HG02840 (cell line): ENCODE data around the gene ZNFX1.
A peak's percentile ranks its signal among the peaks of the same experiment; 100 is the strongest.
"Not testable (repeated sequence)": the region's sequence is repeated elsewhere in the genome, so short reads cannot be mapped to it uniquely, and the experiment has no call there.

Source experiments
- ATAC-seq: cut with Tn5 transposase; IDR thresholded peaks from one replicate; pipeline ENCODE4 v1.9.1; 2021; ENCODE audit warnings: mild to moderate bottlenecking, moderate library complexity, moderate number of reproducible peaks; ENCODE audit not compliant: unreplicated experiment, low FRiP score

ZNFX1 gene

DNA sequence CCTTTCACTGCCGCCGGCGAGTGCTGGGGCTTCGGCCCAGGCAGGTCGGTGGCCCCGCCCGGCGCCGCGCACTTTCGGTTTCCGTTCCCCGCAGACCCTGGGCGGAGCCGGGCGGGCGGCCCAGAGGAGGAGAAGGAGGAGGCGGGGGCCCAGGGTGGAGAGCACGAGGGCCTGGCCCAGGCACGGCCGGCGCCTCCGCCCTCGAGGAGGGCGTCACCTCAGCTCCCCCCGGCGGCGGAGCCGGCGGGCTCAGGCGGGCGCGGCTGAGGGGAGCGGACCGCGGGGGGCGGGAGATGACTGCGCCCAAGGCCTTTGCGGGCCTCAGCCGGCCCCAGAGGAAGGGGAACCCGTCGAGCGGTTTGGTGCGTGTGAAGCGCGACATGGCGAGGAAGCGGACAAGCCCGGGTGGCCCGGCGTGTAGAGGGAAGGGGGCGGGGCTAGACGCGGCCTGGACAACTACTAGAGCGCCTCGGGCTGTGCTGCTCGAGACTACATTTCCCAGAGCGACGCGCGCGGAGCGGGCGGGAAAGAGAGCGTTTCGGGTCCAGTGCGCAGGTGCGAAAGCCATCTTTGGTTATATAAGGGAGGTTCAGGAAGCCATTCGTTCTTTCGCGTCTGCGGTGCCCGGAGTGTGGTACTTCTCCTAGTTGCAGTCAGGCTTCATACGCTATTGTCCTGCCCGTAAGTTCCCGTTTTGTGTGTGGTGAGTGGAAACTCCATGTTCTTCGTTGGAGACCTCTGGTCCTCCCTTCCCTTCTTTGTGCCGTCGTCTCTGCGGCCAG is at the start of gene ZNFX1:
Gene ZNFX1 (minus strand): TSS at position 22 of the 782 bp plus-strand sequence. CDS start 2,218 bp downstream, outside the sequence.
- ATAC-seq, result peak; percentile 87

DNA sequence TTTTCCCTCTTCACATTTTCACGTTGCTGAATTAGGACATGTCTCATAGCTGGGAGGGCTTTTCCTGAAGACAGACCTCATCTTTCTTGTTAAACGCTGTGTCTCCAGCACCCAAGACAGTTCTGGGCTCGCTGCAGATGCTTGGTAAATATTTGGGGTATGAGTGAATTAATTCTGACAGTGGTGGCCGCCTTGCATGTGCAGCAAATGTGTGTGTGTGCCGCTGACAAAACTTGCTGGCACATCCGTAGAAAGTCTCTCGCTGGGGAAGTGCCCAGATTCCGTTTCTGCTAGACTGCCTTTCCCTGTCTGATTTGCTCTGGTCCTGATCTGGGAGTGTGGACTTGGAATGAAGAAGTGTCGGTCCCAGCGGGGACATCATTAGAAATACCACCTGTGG is 48.2 kb upstream of the ZNFX1 start:
- no peak for ATAC-seq

DNA sequence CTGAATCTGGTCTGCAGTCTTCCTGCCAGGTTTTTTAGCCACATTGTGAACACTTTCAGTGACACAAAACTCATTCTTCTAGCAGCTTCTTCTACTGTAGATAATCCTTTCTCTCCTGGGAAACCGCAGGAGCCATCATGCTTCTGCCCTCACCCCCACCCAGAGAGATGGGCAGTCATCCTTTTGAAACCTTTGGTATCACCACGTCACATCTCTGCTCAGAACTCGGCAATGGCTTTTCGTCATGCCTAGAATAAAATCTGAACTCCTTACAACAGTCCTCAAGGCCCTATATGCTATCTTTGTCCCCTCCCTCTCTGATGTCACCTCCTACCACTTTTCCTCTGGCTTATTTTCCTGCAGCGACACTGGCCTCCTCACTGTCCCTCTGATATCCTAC is 46.4 kb upstream of the ZNFX1 start:
- no peak for ATAC-seq

DNA sequence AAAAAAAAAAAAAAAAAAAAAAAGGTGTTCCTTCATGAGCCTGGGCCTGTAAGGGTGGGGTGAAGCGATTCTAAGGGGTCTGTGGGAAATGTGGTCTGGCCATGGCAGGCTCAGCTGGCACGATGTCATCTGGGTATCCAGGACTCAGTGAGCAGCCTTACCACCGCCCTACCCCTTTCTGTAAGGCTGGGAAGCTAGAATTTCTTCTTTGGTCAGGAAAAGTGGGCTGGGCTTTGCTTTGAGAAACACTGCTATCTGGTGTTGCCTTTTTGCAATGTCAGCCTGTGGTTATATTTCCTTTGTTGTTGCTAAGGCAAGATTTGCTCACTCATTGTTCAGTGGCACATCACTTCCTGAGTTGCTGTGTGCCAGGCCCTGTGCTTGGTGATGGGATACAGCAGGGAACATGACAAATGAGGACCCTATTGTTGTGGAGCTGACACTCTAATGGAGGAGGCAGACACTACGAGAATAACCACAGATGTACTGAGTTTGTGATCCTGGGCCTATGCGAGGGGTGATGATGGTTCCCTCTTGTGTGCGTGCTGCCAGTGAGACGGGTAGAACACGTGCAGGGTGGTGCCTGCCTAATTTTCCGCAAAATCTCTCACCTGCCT is 45.9 kb upstream of the ZNFX1 start:
- ATAC-seq, result no peak

DNA sequence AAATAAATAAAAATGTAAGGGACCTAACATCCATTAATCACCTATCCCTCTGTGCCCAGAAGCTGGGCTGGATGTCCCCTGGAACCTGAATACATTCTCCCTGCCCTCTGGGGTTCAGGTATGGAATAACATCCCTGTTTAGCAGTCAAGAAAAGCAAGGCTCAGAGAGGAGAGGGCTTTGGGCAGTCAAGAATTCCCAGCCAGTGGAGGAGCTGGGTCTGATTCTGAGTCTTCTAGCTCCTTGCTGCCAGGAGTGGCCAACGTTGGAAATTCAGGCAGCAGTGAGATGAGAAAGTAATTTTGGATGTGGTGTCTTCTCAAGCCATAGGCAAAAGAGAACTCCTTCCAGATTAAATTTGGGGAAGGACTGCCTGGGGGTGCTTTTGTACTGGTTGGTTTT is 42.6 kb upstream of the ZNFX1 start:
- no peak for ATAC-seq

DNA sequence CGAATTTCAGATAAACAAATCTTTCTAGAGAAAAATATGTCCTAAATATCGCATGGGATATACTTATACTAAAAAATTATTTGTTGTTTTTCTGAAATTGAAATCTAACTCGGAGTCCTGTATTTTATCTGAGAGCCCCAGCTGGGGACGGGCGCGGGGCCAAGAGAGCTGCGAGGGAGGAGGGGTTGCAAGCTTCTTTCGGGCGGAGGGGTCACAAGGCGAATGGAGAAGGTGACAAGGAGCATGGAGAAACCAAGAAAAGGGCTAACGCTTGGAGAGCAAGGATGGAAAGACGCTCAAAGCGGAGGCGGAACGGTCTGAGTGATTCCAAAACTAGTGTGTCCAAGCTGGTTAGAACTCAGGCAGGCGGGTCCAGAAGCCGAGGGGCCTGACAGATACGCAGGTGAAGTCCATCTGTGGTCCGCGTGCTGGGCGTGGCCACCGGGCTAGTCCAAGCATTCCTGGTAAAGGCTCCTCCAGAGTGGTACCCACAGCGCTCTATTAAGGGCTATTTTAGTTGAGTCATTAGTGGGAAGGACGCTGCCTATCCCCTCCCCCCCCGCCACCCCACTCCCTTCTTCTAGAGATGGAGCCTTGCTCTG is 41.5 kb upstream of the ZNFX1 start:
- ATAC-seq, result no peak

DNA sequence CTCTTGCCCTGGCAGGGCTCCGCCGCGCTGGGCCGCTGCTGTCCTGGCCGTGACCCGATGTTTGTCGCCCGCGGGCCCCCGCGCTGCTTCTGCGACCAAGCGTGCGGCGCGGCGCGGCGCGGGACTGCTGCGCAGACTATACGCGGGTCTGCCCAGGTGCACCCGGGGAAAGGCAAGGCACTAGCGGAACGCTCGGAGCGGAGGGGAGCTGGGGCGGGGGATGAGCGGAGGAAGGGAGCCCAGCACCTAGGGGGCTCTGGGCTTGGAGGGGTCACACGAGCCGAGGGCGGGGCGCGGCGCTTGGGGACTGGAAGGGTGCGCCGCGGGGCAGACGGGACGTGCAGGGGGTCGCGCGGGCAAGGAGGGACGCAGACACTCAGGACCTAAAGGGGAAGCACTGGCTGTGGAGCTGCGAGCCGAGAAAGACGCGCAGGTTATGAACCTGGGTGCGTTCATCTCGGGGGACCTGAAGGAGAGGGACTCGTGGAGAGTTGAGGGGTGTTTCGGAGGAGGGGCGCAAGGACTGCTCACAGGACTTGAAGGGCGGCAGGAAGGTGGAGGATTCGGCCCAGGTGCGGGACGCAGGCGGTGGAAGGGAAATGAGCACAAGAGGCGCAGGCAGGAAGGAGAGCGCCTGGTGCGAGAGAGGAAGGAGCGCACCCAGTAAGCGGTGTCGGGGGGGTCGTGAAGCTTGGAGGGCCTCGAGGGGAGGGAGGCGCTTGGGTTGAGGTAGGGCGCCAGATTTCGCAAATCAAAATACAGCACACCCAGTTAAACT is 40.8 kb upstream of the ZNFX1 start:
- no peak for ATAC-seq

DNA sequence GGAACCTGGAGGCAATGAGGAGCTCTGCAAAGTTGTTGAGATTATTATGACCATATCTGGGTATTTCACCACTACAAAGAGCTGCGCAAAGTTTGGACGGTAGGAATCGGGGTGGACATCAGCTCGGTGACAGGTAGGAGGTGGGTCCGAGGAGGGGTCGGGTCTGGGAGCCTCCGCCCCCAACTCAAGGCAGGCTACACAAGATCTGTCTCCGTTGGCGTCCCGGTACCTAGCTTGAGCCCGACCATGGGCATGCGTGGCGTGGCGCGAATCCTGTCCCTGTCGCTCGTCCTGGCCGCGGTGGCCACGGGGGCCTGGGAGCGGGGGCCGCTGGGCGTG is 40.2 kb upstream of the ZNFX1 start:
- no peak for ATAC-seq

DNA sequence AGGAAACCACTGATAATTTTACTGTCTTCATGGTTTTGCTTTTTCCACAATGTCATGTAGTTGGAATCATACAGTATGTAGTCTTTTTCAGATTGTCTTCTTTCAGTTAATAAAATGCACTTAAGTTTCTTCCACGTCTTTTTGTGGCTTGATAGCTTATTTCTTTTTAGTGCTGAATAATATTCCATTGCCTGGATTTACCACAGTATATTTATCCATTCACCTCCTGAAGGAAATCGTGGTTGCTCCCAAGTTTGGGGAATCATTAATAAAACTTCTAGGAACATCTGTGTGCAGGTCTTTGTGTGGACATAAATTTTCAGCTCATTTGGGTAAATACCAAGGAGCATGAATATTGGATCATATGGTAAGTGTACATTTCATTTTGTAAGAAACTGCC is 38.8 kb upstream of the ZNFX1 start:
- no peak for ATAC-seq

DNA sequence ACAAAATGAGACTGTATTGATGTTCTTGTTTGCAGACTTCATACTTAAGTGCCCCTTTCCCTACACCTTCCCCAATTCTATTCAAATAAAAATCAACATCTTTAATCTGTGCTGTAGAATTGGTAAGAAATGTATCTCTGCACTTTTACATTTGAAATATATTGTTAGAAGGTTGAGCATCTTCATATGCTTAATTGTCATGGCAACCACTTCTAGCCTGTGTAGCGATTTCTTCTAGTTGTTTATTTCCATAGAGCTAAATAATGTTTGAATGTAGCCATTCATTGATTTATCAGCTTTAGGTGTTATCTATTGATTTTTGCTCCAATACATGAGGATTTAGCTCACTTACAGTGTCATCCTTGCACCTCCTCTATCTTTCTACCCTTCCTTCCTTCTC is 37.7 kb upstream of the ZNFX1 start:
- ATAC-seq, result no peak

DNA sequence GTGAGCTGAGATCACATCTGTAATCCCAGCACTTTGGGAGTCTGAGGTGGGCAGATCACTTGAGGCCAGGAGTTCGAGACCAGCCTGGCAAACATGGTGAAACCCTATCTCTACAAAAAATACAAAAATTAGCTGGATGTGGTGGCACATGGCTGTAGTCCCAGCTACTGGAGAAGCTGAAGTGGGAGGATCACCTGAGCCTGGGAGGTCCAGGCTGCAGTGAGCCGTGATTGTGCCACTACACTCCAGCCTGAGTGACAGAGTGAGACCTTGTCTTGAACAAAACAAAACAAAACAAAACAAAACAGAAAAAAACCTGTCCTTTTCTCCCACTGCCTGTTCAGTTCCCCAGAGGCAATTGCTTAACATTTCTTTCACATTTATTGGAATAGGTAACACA is 36.2 kb upstream of the ZNFX1 start:
- ATAC-seq, result not testable (repeated sequence)

DNA sequence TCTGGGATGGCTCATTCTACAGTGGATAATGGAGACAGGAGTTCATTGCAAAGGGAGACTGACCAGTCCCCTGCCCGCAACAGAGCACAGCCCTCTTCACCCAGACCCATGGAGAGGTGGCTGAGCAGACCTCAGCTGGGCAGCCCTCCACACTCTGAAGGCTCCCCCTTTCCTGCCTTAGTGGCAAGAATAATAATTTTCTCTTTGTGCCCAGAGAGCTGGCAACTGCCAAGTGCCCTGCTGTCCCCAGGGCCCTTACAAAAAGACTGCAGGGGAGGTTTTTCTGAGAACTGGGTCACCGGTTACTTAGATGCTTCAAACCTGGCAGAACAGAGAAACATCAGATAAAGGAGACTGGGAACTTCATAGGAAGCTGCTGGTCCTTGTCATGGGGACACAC is 35.4 kb upstream of the ZNFX1 start:
- no peak for ATAC-seq

DNA sequence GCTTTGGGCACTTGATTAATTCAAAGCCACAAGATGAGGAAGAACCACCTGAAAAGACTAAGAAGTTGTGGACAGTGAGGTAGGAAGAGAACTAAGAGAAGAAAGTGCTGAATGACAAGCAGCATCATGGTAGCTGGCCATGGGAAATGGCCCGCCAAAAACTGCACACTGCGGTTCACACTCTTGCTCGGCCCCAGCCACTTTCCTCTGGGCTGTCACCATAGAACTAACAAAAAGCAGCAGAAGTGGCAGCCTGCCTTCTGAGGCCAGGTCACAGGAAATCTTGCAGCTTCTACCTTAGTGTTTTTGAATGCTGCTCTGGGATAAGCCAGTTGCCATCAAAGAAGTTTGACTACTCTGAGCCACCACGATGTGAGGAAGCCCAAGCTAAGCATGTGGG is 34.8 kb upstream of the ZNFX1 start:
- no peak for ATAC-seq

DNA sequence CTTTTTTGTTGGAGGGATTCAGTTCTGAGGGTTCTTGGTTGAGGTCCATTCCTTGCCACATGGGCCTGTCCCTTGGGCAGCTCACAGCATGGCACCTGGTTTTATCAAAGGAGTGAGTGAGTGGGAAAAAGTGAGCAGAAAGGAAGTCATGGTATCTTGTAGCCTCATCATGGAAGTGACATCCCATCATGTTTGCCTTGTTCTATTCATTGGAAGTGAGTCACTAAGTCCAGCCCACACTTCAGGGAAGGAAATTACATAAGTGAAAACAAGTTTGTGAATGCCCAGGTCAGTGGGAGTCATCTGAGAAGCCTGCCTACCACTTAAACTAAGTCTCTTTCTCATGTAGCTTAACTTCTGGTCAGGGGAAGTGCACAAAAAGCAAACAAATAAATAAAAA is 32.8 kb upstream of the ZNFX1 start:
- no peak for ATAC-seq

DNA sequence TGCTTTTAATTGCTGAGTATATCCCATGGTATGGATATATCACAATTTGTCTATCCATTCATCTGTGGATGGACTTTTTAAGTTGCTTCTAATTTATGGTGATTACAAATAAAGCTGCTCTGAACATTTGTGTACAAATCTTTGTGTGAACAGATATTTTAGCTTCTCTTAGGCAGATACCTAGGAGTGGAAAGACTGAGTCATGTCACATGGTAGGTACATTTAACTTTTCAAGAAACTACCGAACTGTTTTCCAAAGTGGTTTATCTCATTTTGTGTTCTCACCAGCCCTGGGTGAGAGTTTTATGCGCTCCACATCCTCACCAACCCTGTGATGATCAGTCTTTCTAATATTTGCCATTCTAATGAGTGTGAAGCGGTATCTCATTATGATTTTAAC is 31.0 kb upstream of the ZNFX1 start:
- no peak for ATAC-seq

DNA sequence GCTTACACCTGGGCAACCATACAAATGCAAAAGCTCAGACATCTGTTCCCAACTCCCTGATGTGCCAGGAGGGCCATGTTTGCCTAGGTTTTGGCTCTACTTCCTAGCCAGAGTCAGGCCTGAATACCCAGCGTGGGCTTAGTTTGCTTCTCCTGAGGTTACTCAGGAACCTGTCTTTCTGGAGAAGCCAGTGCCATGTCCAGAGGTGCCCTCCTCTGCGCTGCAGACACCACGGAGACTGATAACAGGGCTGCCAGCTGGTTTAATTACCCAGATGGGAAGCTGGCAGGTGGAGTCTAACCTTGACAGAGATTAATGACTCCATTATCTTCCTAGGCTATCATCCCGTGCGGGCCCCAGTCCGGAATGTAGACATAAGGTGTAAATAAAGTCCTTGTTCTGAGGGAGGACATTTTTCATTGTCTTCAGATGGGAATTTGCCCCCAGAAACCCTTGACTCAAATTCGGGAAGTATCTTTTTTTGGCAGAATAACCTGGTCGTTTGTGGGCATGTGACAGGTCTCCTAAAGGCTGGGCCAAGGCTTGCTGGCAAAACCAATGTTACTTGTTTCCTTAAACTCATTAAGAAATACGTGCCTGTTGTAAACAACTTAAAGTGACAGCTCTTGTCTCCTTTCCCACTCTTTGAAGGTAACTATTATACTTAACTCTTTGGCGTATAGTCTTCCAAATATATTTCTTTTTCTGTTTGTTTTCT is 29.2 kb upstream of the ZNFX1 start:
- no peak for ATAC-seq

DNA sequence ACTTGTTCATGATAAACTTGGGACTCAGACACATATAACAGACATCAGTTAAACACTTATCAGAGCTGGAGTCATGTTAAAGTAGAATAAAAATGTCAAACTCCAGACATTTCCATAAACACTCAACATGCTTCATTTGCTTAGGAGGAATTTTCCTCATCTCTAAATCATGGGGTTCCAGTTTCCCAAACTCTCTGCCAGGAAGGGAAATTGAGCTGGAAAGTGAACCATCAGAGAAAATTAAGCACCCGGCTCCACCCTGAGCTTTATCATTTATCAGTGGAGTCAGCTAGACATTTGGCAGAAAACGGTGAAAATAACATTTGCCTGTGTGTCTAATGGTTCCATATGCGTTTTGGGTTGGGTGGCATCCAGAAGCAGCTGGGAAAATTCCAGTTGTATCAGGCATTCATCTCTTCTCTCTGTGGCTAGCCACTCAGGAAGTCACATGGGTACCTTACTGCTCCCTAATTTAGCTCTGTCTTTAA is 25.3 kb upstream of the ZNFX1 start:
- ATAC-seq, result no peak

DNA sequence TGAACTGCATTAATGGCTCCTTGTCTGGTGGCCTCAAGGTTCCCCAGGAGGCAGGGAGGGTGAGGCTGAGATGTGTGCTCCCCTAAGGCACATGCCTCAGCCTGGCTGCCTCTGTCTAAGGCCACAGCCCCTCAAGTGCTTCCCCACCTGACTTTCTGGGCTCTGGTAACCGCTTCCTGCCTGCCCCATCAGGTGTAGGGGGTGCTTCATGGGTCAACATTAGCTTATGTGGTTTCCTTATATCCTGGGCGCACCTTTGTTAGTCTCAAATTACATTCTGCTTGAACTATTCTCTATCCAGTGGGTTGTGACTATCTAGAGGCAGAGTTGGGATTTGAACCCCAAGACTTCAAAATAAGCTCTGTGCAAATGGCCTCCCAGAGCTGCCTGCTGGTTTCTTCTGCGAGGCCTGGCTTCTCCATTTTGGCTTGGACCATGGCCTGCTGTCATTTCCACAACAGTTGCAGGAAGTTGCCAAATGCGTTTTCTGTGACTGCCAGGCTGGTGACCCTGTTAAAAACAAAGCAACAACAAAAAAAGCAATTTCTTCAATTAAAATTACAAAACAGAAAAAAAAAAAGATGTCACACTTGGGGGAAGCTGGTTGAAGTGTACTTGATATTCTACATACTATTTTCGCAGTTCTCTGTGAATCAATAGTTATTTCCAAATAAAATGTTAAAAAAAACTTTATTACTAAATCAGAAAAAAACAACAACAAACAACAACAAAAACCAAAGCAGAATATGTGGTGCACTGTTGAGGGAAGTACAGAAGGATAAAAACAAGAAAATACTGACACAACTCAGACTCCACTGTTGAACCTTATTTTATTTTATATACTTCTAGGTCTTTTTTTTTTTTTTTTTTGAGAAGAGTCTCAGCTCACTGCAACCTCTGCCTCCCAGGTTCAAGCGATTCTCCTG is 20.0 kb upstream of the ZNFX1 start:
- ATAC-seq, result no peak

DNA sequence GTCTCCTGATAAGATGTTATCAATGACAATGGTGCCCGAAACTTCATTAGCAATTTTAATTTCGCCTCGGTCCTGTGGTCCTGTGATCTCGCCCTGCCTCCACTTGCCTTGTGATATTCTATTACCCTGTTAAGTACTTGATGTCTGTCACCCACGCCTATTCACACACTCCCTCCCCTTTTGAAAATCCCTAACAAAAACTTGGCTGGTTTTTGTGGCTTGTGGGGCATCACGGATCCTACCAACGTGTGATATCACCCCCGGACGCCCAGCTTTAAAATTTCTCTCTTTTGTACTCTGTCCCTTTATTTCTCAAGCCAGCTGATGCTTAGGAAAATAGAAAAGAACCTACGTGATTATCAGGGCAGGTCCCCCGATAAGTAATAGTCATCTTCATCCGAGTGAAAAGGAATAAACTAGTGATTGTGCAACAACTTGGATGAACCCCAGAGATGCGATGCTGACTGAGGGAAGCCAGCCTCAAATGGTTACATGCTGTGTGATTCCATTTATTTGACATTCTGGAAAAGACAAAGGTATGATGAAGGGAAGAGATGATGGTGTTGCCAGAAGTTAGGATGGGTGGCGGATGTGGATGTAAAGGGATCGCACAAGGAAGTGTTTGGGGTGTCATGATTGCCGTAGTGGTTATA is 16.3 kb upstream of the ZNFX1 start:
- not testable (repeated sequence) for ATAC-seq
